Measurements from ENCODE around the gene FLII. TPM values are rescaled to one million over a fixed set of nuclear protein-coding genes. Genes with fewer than 3 reads are reported as not detected.

FLII gene
- total and polyA plus RNA-seq, 4 experiments from 2014 or later: 113 to 344 (median 268) TPM

DNA sequence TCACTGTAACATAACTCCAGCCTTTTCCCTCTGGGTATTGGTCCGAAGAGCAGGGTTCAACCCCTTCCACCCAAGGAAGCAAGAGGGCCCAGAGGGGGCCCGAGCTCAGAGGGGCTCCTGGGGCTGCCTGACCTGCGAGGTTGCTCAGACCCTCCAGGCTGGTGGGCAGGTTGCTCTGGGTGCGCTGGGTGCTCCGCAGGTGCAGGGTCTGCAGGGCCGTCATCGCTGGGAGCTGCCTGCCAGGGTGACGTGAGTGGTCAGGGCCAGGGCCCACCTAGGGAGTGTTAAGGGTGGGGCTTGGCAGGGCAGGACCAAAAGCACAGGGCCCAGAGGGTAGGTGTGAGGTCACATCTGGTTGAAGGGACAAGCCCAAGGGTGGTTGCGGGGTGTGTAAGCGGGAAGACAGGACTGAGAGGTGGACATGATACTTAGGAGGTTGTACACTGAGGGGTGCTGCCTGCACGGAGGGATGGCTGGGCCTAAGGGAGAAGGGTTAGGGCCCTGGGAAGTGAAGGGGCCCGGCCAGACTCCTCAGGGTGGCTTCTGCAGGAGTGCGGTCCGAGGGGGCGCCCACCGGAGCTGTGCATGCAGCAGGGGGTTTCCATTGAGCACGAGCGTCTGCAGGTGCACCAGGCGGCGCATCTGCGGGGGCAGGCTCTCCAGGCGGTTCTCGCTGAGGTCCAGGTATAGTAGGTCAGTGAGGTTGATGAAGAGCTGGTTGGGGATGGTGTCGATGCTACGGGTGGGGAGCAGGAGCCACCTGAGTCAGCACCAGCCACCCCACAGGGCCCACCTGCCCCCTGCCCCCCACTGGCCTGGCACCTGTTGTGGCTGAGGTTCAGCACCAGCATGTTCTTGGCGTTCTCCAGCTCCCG, 4.4 kb downstream of the FLII start:
- H3K4me3 Mint-ChIP-seq: no peak overlapping the region
- H3K9me3 ChIP-seq (ENCODE audit: control insufficient read depth in 1 of 2, low read length in 2 of 2): no peaks in the 10 kb centered on the region
- POLR2A ChIA-PET (ENCODE audit: partially characterized antibody): interaction anchor here (1.3 kb wide), 1 partner anchor 71 kb away, joined by 3 read pairs; the partner anchor contains the start of gene ALKBH5
- peak overlapping the region in 1 of 7 donors; percentile 24 for H3K27ac Mint-ChIP-seq
- peaks cover 28% of the 10 kb centered on the region for H3K4me1 ChIP-seq (ENCODE audit: insufficient read depth, low read length)
- no peak overlapping the region for H3K4me3 ChIP-seq (ENCODE audit: low read length in 2 of 2)
- H3K27me3 ChIP-seq (ENCODE audit: insufficient read depth, low read length): no peaks in the 10 kb centered on the region
- no peak for DNase-seq
- CTCF ChIA-PET (ENCODE audit: partially characterized antibody): no interaction called here
- H3K36me3 ChIP-seq (ENCODE audit: insufficient read depth, low read length): peaks cover 69% of the 10 kb centered on the region
- peaks cover 11 to 61% of the 10 kb centered on the region in 2 donors for H3K36me3 Mint-ChIP-seq
- intact Hi-C loops (cut with micrococcal nuclease): no loop called here
- H3K4me1 Mint-ChIP-seq: peaks cover 10 to 33% (median 21%) of the 10 kb centered on the region in 4 donors
- no peak overlapping the region for H3K27ac ChIP-seq (ENCODE audit: low read depth, low read length)
- H3K27me3 Mint-ChIP-seq: no peaks in the 10 kb centered on the region
- H3K9me3 Mint-ChIP-seq: no peaks in the 10 kb centered on the region

DNA sequence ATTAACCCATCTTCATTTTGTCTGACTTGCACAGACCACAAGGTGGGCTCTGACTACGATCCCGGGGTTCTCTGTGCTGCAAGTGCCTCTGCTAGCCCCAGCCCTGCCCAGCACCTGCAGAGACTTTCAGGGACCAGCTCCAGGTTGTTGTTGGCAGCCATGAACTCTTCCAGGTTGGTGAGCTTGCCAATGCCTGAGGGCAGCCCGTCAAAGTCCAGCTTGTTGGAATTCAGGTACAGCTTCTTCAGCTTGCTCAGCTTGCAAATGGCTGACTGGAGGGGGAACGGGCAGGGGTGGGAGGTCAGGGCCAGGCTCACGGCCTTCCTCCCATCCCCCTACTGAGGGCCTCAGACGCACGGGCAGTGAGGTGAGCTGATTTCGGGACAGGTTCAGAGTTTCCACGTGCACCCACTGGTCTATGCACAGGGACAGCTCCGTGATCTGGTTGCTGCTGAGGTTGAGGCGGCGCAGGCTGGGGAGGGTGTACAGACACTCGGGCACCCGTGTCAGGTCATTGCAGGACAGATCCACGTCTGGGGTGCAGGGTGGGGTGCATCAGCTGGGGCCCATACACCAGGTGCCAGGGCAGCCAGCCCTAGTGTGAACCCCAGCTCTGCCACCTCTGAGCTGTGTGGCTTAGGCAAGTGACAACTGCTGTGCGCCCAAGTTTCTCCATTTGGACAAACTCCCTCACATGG, 5.2 kb downstream of the FLII start:
- ChIA-PET CTCF (ENCODE audit: partially characterized antibody) (no interaction called here), POLR2A (ENCODE audit: partially characterized antibody) (interaction anchor here (1.3 kb wide), 1 partner anchor 70 kb away, joined by 3 read pairs; the partner anchor contains the start of gene ALKBH5)
- Histone ChIP-seq H3K4me3 (ENCODE audit: low read length in 2 of 2) (no peak overlapping the region), H3K9me3 (ENCODE audit: control insufficient read depth in 1 of 2, low read length in 2 of 2) (no peaks in the 10 kb centered on the region), H3K36me3 (ENCODE audit: insufficient read depth, low read length) (peaks cover 77% of the 10 kb centered on the region), H3K27me3 (ENCODE audit: insufficient read depth, low read length) (no peaks in the 10 kb centered on the region), H3K27ac (ENCODE audit: low read depth, low read length) (no peak overlapping the region), H3K4me1 (ENCODE audit: insufficient read depth, low read length) (peaks cover 23% of the 10 kb centered on the region)
- Mint-ChIP-seq H3K4me3 (no peak overlapping the region), H3K36me3 (peaks cover 14 to 69% of the 10 kb centered on the region in 2 donors), H3K4me1 (peaks cover 10 to 33% (median 21%) of the 10 kb centered on the region in 4 donors), H3K27ac (no peak overlapping the region), H3K27me3 (no peaks in the 10 kb centered on the region), H3K9me3 (no peaks in the 10 kb centered on the region)
- no peak for DNase-seq
- intact Hi-C loops (cut with micrococcal nuclease): no loop called here

DNA sequence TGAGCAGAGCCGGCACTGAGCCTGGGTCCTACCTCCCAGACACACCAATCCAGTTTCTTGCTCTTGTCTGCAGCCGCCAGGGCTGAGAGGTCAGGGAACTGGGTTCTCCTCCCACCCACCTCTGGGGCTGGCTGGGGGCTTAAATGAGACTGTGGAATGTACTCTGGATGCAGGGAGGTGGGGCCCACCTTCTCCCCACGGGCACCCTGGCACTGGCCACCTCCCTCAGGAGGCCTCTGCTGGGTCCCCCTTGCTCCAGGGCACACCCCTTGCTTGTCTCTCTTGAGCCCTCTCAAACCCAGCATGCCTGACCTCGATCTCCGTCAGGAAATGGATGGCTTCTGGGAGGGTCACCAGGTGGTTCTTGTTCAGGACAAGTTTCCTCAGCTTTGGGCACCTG, 6.4 kb downstream of the FLII start:
- no peak overlapping the region for H3K27ac Mint-ChIP-seq

DNA sequence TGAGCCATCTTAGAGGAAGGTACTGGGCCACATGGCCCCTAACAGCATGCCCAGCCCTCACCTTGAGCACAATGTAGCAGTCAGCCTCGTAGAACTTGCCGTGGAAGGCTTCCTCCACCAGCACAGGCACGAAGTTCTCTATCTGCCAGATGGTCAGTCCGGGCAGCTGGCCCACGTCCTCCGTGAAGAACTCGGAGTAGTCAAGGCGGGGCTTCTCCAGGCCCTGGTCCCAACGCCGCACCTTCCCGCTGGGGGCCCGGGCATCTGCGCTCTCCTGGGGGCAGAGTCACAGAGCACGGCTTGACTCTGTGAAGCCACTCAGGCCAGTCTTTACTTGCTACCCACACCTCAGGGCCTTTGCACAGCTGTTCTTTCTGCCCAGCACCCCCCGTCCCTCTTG, 7.3 kb downstream of the FLII start:
- Histone ChIP-seq H3K27me3 (ENCODE audit: insufficient read depth, low read length) (no peaks in the 10 kb centered on the region), H3K27ac (ENCODE audit: low read depth, low read length) (no peak overlapping the region), H3K9me3 (ENCODE audit: control insufficient read depth in 1 of 2, low read length in 2 of 2) (no peaks in the 10 kb centered on the region), H3K36me3 (ENCODE audit: insufficient read depth, low read length) (peaks cover 91% of the 10 kb centered on the region), H3K4me1 (ENCODE audit: insufficient read depth, low read length) (peaks cover 8% of the 10 kb centered on the region), H3K4me3 (ENCODE audit: low read length in 2 of 2) (no peak overlapping the region)
- CTCF ChIA-PET (ENCODE audit: partially characterized antibody): no interaction called here
- Mint-ChIP-seq H3K4me1 (peaks cover 5 to 18% (median 10%) of the 10 kb centered on the region in 4 donors), H3K27ac (no peak overlapping the region), H3K9me3 (no peaks in the 10 kb centered on the region), H3K27me3 (no peaks in the 10 kb centered on the region), H3K4me3 (no peak overlapping the region), H3K36me3 (peaks cover 18 to 75% of the 10 kb centered on the region in 2 donors)
- POLR2A ChIA-PET (ENCODE audit: partially characterized antibody): interaction anchor here (1.2 kb wide), 1 partner anchor 10 kb away, joined by 4 read pairs; the partner anchor contains the start of gene MIEF2
- DNase-seq: no peak
- intact Hi-C loops (cut with micrococcal nuclease): no loop called here

More for the DNA sequence above, 6.4 kb downstream of the FLII start:
- no peak overlapping the region for H3K4me3 Mint-ChIP-seq
- intact Hi-C loops (cut with micrococcal nuclease): no loop called here
- no peaks in the 10 kb centered on the region for H3K9me3 ChIP-seq (ENCODE audit: control insufficient read depth in 1 of 2, low read length in 2 of 2)
- no peaks in the 10 kb centered on the region for H3K27me3 ChIP-seq (ENCODE audit: insufficient read depth, low read length)
- peaks cover 10 to 27% (median 18%) of the 10 kb centered on the region in 4 donors for H3K4me1 Mint-ChIP-seq
- DNase-seq: no peak
- H3K4me3 ChIP-seq (ENCODE audit: low read length in 2 of 2): no peak overlapping the region
- peaks cover 17% of the 10 kb centered on the region for H3K4me1 ChIP-seq (ENCODE audit: insufficient read depth, low read length)
- no peak overlapping the region for H3K27ac ChIP-seq (ENCODE audit: low read depth, low read length)
- H3K27me3 Mint-ChIP-seq: no peaks in the 10 kb centered on the region
- POLR2A ChIA-PET (ENCODE audit: partially characterized antibody): no interaction called here
- H3K9me3 Mint-ChIP-seq: no peaks in the 10 kb centered on the region
- peaks cover 18 to 72% of the 10 kb centered on the region in 2 donors for H3K36me3 Mint-ChIP-seq
- CTCF ChIA-PET (ENCODE audit: partially characterized antibody): no interaction called here
- peaks cover 89% of the 10 kb centered on the region for H3K36me3 ChIP-seq (ENCODE audit: insufficient read depth, low read length)

DNA sequence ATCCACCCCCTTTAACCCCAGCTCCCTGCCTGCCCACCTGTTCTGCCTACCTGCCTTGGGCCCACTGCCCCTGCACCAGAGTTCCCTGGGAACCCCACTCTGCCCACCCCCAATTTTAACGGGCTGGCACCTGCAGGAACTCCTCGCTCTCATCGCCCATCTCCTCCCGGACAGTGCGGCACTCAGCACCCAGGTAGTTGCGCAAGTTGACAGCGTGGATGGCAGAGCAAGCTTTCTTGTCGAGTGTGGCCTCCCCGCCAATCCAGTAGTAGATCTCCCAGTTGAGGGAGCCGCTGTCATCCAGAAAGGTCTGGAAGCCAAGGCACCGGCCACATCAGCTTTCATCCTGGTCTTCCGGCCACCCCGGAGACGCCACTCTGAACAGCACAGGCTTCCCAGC, 7.8 kb downstream of the FLII start:
- ChIA-PET POLR2A (ENCODE audit: partially characterized antibody) (interaction anchor here (1.2 kb wide), 1 partner anchor 10 kb away, joined by 4 read pairs; the partner anchor contains the start of gene MIEF2), CTCF (ENCODE audit: partially characterized antibody) (no interaction called here)
- H3K4me3 ChIP-seq (ENCODE audit: low read length in 2 of 2): no peak overlapping the region
- H3K9me3 Mint-ChIP-seq: no peaks in the 10 kb centered on the region
- intact Hi-C loops (cut with micrococcal nuclease): no loop called here
- peaks cover 3% of the 10 kb centered on the region for H3K4me1 ChIP-seq (ENCODE audit: insufficient read depth, low read length)
- DNase-seq: no peak
- H3K27me3 ChIP-seq (ENCODE audit: insufficient read depth, low read length): no peaks in the 10 kb centered on the region
- H3K27me3 Mint-ChIP-seq: no peaks in the 10 kb centered on the region
- H3K4me1 Mint-ChIP-seq: peaks cover 2 to 13% (median 6%) of the 10 kb centered on the region in 4 donors
- peaks cover 18 to 75% of the 10 kb centered on the region in 2 donors for H3K36me3 Mint-ChIP-seq
- H3K27ac Mint-ChIP-seq: no peak overlapping the region
- no peak overlapping the region for H3K27ac ChIP-seq (ENCODE audit: low read depth, low read length)
- no peaks in the 10 kb centered on the region for H3K9me3 ChIP-seq (ENCODE audit: control insufficient read depth in 1 of 2, low read length in 2 of 2)
- H3K4me3 Mint-ChIP-seq: no peak overlapping the region
- H3K36me3 ChIP-seq (ENCODE audit: insufficient read depth, low read length): peaks cover 91% of the 10 kb centered on the region

DNA sequence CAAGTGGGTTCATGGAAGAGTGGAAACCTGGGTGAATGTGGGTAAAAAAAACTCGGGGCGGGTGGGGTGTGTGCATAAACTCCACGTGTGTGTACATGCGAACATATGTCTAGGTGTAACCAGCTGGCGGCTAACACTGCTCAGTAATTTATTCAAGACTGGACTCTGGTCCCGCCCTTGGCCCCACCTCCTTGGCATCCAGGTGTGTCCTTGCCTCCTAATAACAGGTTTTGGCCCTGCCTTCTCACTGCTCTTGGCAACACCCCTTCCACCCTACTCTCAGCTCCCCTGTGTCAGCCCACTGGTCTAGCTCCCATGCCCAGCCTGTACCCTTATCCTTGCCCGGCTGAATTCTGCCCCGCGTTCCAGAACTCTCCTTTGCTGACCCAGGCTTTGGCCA, 8.3 kb downstream of the FLII start:
- peaks cover 91% of the 10 kb centered on the region for H3K36me3 ChIP-seq (ENCODE audit: insufficient read depth, low read length)
- H3K4me1 Mint-ChIP-seq: peaks cover 2 to 8% (median 5%) of the 10 kb centered on the region in 4 donors
- POLR2A ChIA-PET (ENCODE audit: partially characterized antibody): interaction anchor here (1.2 kb wide), 1 partner anchor 10 kb away, joined by 4 read pairs; the partner anchor contains the start of gene MIEF2

DNA sequence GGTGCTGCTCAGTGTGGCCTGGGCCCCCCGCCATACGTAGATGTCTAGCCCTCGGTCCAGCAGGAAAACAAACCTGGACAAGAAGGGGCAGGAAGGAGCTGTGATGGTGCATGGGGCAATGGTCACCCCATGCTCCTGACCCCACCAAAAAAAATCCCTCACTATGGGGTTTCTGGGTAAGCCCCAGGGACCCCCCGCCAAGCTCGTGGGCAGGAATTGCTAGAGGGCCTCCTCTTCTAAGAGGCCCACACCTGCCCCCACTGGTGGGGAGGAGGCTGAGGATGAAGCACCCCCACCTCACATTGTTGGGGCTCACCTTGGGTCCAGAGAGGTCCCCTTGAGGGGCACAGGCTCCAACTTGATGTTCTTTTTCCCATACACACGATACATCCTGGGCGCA, 9.7 kb downstream of the FLII start:
- H3K27ac Mint-ChIP-seq: peak overlapping the region in 1 of 7 donors; percentile 32
- no peaks in the 10 kb centered on the region for H3K27me3 Mint-ChIP-seq
- no peak overlapping the region for H3K4me3 Mint-ChIP-seq
- Histone ChIP-seq H3K36me3 (ENCODE audit: insufficient read depth, low read length) (peaks cover 81% of the 10 kb centered on the region), H3K4me3 (ENCODE audit: low read length in 2 of 2) (no peak overlapping the region), H3K9me3 (ENCODE audit: control insufficient read depth in 1 of 2, low read length in 2 of 2) (no peaks in the 10 kb centered on the region), H3K27ac (ENCODE audit: low read depth, low read length) (no peak overlapping the region), H3K27me3 (ENCODE audit: insufficient read depth, low read length) (no peaks in the 10 kb centered on the region), H3K4me1 (ENCODE audit: insufficient read depth, low read length) (no peaks in the 10 kb centered on the region)
- peaks cover 2 to 7% (median 5%) of the 10 kb centered on the region in 4 donors for H3K4me1 Mint-ChIP-seq
- DNase-seq: no peak
- POLR2A ChIA-PET (ENCODE audit: partially characterized antibody): interaction anchor here (0.8 kb wide), 1 partner anchor 12 kb away, joined by 3 read pairs; the partner anchor contains the start of gene MIEF2
- peaks cover 22 to 70% of the 10 kb centered on the region in 2 donors for H3K36me3 Mint-ChIP-seq
- CTCF ChIA-PET (ENCODE audit: partially characterized antibody): interaction anchor here (1.4 to 2.3 kb wide), 2 partner anchors 15 to 19 kb away, joined by 6 to 8 read pairs; no protein-coding TSS in a partner anchor
- intact Hi-C loops (cut with micrococcal nuclease): loop anchor here (1.0 kb wide), 1 partner anchor 9 kb away; the partner anchor contains the start of gene FLII
- H3K9me3 Mint-ChIP-seq: no peaks in the 10 kb centered on the region

More for the DNA sequence above, 8.3 kb downstream of the FLII start:
- Mint-ChIP-seq H3K27me3 (no peaks in the 10 kb centered on the region), H3K9me3 (no peaks in the 10 kb centered on the region), H3K4me3 (peak overlapping the region in 1 of 8 donors; percentile 12), H3K36me3 (peaks cover 22 to 75% of the 10 kb centered on the region in 2 donors), H3K27ac (peak overlapping the region in 2 of 7 donors; percentile 37 to 57)
- CTCF ChIA-PET (ENCODE audit: partially characterized antibody): no interaction called here
- Histone ChIP-seq H3K9me3 (ENCODE audit: control insufficient read depth in 1 of 2, low read length in 2 of 2) (no peaks in the 10 kb centered on the region), H3K27ac (ENCODE audit: low read depth, low read length) (no peak overlapping the region), H3K4me3 (ENCODE audit: low read length in 2 of 2) (no peak overlapping the region), H3K27me3 (ENCODE audit: insufficient read depth, low read length) (no peaks in the 10 kb centered on the region), H3K4me1 (ENCODE audit: insufficient read depth, low read length) (no peaks in the 10 kb centered on the region)
- intact Hi-C loops (cut with micrococcal nuclease): no loop called here
- DNase-seq: no peak

All from CD4-positive, alpha-beta memory T cell (primary cell).